MCF 10A (cell line): ENCODE data around the gene RFX6. TPM values are rescaled to one million over a fixed set of nuclear protein-coding genes. Genes with fewer than 3 reads are reported as not detected.

Source experiments
- BruUV-seq: library from RNA; stranded (reverse); fragments of 400-500 nt; replicated peaks from 2 replicates; lab custom pipeline; 2021; lab: Mats Ljungman, UMichigan
- CTCF ChIA-PET: fragments of 300-600 bp; sonication (Branson Sonifier 250); formaldehyde crosslinking; extraction: SDS; loops from one replicate; lab custom pipeline; 2021; ENCODE audit warnings: antibody characterized with exemption, inconsistent platforms; lab: Yijun Ruan, JAX
- POLR2A ChIA-PET: fragments of 300-600, 350-650 bp; sonication (Branson Sonifier 250); formaldehyde crosslinking; extraction: SDS; loops from one replicate; lab custom pipeline; 2020; ENCODE audit warnings: antibody characterized with exemption, inconsistent platforms; lab: Yijun Ruan, JAX
- DNase-seq: peaks from one replicate; pipeline ENCODE4 v3.0.0-alpha.2; 2018; ENCODE audit not compliant: unreplicated experiment
- H3K27ac Mint-ChIP-seq: one replicate; pipeline ENCODE4 v1.8.0; 2022; ENCODE audit warnings: mild to moderate bottlenecking, low read depth, mixed read lengths; ENCODE audit not compliant: unreplicated experiment
- H3K27me3 Mint-ChIP-seq: one replicate; pipeline ENCODE4 v1.8.0; 2022; ENCODE audit warnings: mixed read lengths; ENCODE audit not compliant: insufficient read depth, unreplicated experiment
- H3K36me3 Mint-ChIP-seq: one replicate; pipeline ENCODE4 v1.8.0; 2022; ENCODE audit warnings: mild to moderate bottlenecking, moderate library complexity, mixed read lengths; ENCODE audit not compliant: insufficient read depth, unreplicated experiment
- H3K4me1 Mint-ChIP-seq: one replicate; pipeline ENCODE4 v1.8.0; 2022; ENCODE audit warnings: mixed read lengths; ENCODE audit not compliant: insufficient read depth, unreplicated experiment
- H3K4me3 Mint-ChIP-seq: one replicate; pipeline ENCODE4 v1.8.0; 2022; ENCODE audit warnings: mild to moderate bottlenecking, moderate library complexity, mixed read lengths; ENCODE audit not compliant: unreplicated experiment
- H3K9me3 Mint-ChIP-seq: one replicate; pipeline ENCODE4 v1.8.0; 2022; ENCODE audit warnings: mixed read lengths; ENCODE audit not compliant: unreplicated experiment
- CTCF ChIP-seq: fragments of 200-600 bp; IDR thresholded peaks from one replicate; pipeline ENCODE4 v1.8.0; 2022; ENCODE audit warnings: antibody characterized with exemption, mild to moderate bottlenecking; ENCODE audit not compliant: unreplicated experiment
- intact Hi-C: fragments of 100-400 bp; cut with micrococcal nuclease; formaldehyde crosslinking; loops from 2 replicates; pipeline ENCODE4 v1.14.1; 2022
- total RNA-seq: library from RNA; stranded (reverse); gene quantifications from 2 replicates; pipeline ENCODE4 v1.2.3, GENCODE V29; 2022

Gene RFX6
- total RNA-seq, 1 experiment from 2014 or later, result not detected

DNA sequence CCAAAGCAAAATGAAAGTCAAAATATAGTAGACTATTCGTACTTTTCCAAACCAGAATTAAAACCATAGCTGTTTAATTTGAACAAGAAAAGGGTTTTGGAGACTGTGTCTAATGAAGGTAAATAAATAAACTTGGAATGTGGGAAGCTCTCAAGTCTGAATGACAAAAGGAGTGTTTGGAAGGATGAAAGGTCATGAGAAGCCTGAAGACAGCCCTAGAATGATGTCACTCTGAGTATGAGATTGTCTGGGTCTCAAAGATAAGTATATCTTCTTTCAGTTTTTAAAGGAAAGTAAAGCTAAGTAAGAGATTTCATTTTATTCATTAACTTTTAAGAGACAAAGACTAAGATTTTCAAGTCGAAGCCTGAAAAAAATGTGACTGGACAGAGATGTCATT lies 72.9 kb downstream of the RFX6 start:
- POLR2A ChIA-PET, result no interaction called here
- CTCF ChIA-PET, result interaction anchor here (1.1 to 2.3 kb wide), 2 partner anchors 14 to 18 kb away, joined by 3 to 12 read pairs; no protein-coding TSS in a partner anchor
- H3K4me1 Mint-ChIP-seq, result peaks cover 6% of the 10 kb centered on the region

DNA sequence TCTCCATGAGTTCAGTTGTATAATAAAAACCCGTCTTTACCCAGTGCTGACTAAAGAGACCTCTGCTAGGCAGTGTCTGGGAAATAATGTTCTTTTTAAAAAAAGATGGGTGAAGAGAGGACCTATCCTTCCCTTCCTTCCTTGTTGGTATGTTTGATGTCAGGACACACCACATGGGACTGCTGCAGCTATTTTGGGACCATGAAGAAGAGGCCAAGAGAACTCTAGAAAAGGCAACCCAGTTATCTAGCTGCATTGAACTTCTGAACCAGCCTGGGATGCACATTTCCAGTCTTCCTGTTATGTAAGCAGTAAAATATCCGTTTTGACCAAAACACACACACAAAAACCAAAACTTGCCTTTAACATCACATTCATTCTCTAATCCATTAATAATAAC lies 77.3 kb downstream of the RFX6 start:
- intact Hi-C loops, result no loop called here
- Mint-ChIP-seq H3K4me1 (no peaks in the 10 kb centered on the region), H3K4me3 (no peak overlapping the region), H3K9me3 (no peaks in the 10 kb centered on the region), H3K36me3 (no peaks in the 10 kb centered on the region), H3K27me3 (peaks cover 76% of the 10 kb centered on the region), H3K27ac (no peak overlapping the region)
- ChIA-PET CTCF (interaction anchor here (1.0 kb wide), 1 partner anchor 15 kb away, joined by 4 read pairs; no protein-coding TSS in a partner anchor), POLR2A (no interaction called here)
- DNase-seq, result no peak
- TF ChIP-seq CTCF, result no peak
- no TSS peak for BruUV-seq

More for the DNA sequence above, 72.9 kb downstream of the RFX6 start:
- BruUV-seq, result no TSS peak
- H3K27me3 Mint-ChIP-seq, result peaks cover 76% of the 10 kb centered on the region
- no peaks in the 10 kb centered on the region for H3K9me3 Mint-ChIP-seq
- no peak for DNase-seq
- TF ChIP-seq CTCF, result no peak
- no peak overlapping the region for H3K27ac Mint-ChIP-seq
- H3K36me3 Mint-ChIP-seq, result no peaks in the 10 kb centered on the region
- intact Hi-C loops, result no loop called here
- H3K4me3 Mint-ChIP-seq, result no peak overlapping the region

GRCh38 chr6:116954938-116955337 lies 77.9 kb downstream of the RFX6 start:
- TF ChIP-seq CTCF, result no peak
- H3K4me3 Mint-ChIP-seq, result no peak overlapping the region
- no peak overlapping the region for H3K27ac Mint-ChIP-seq
- H3K9me3 Mint-ChIP-seq, result no peaks in the 10 kb centered on the region
- H3K36me3 Mint-ChIP-seq, result no peaks in the 10 kb centered on the region
- BruUV-seq, result no TSS peak
- peaks cover 74% of the 10 kb centered on the region for H3K27me3 Mint-ChIP-seq
- ChIA-PET POLR2A (no interaction called here), CTCF (interaction anchor here (1.0 kb wide), 1 partner anchor 14 kb away, joined by 4 read pairs; no protein-coding TSS in a partner anchor)
- DNase-seq, result no peak
- intact Hi-C loops, result no loop called here
- no peaks in the 10 kb centered on the region for H3K4me1 Mint-ChIP-seq

DNA sequence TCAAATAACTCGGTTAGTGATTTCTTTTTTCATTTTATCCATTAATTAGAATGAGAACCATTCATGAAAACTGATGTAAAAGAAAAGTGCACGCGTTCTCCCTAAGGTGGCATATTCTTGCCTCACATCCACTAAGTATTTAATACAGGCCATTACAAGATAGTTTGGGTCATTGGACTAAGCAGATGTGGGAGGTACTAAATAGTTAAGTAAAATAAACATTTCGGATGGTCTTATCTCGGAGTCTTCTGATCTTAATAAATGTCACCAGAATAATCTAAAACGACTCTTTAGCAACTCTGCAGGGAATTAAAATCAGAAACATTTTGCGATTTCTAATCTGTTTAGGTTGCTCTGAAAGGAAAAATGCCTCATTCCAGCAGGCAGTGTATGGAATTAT lies 78.7 kb downstream of the RFX6 start:
- no peak for TF ChIP-seq CTCF
- ChIA-PET CTCF (interaction anchor here (0.7 to 2.6 kb wide), 2 partner anchors 13 to 260 kb away, joined by 4 to 8 read pairs; no protein-coding TSS in a partner anchor), POLR2A (no interaction called here)
- Mint-ChIP-seq H3K9me3 (no peaks in the 10 kb centered on the region), H3K4me1 (no peaks in the 10 kb centered on the region), H3K27me3 (peaks cover 71% of the 10 kb centered on the region), H3K4me3 (no peak overlapping the region), H3K27ac (no peak overlapping the region), H3K36me3 (no peaks in the 10 kb centered on the region)
- intact Hi-C loops, result no loop called here
- no peak for DNase-seq
- no TSS peak for BruUV-seq
